HG03064 (cell line): ENCODE measurements around the gene SAC3D1.
"Not testable (repeated sequence)": the region's sequence is repeated elsewhere in the genome, so short reads cannot be mapped to it uniquely, and the experiment has no call there.

Source experiments
- ATAC-seq: cut with Tn5 transposase; IDR thresholded peaks from one replicate; pipeline ENCODE4 v1.9.1; 2021; ENCODE audit warnings: low read depth; ENCODE audit not compliant: unreplicated experiment

SAC3D1 gene

GRCh38 chr11:65040847-65041622 is at the start of gene SAC3D1:
SAC3D1 (plus strand) TSS chr11:65041210; CDS start chr11:65041293, 83 bp downstream.
- ATAC-seq = peak; percentile 70

GRCh38 chr11:64994318-64994717 is 46.7 kb upstream of the SAC3D1 start:
- no peak for ATAC-seq

GRCh38 chr11:64996327-64996709 is 44.7 kb upstream of the SAC3D1 start:
- no peak for ATAC-seq

- no peak for ATAC-seq
Measured at GRCh38 chr11:64996710-64997380, 44.2 kb upstream of the SAC3D1 start, which contains the start of gene BATF2. BATF2 (minus strand) TSS chr11:64996971; CDS start chr11:64996914, 57 bp downstream.

- ATAC-seq = no peak
Measured at GRCh38 chr11:64998141-64998540, 42.9 kb upstream of the SAC3D1 start.

- no peak for ATAC-seq
Measured at GRCh38 chr11:64998690-64999431, 42.1 kb upstream of the SAC3D1 start.

- no peak for ATAC-seq
Measured at GRCh38 chr11:64999478-64999877, 41.5 kb upstream of the SAC3D1 start.

- ATAC-seq = no peak
Measured at GRCh38 chr11:65002706-65003105, 38.3 kb upstream of the SAC3D1 start.

- no peak for ATAC-seq
Measured at GRCh38 chr11:65003282-65003681, 37.7 kb upstream of the SAC3D1 start.

- not testable (repeated sequence) for ATAC-seq
Measured at GRCh38 chr11:65003968-65004367, 37.0 kb upstream of the SAC3D1 start.

- ATAC-seq = no peak
Measured at GRCh38 chr11:65008016-65008415, 33.0 kb upstream of the SAC3D1 start.

GRCh38 chr11:65008873-65009272 is 32.1 kb upstream of the SAC3D1 start:
- ATAC-seq = no peak

- ATAC-seq = peak; percentile 67
Measured at GRCh38 chr11:65013130-65013887, 27.7 kb upstream of the SAC3D1 start.

GRCh38 chr11:65013888-65014725 is 26.9 kb upstream of the SAC3D1 start, which contains the start of gene ARL2:
ARL2 (plus strand) TSS chr11:65014160; CDS start chr11:65014208, 48 bp downstream.
- ATAC-seq = peak; percentile 71

- ATAC-seq = no peak
Measured at GRCh38 chr11:65014726-65015227, 26.2 kb upstream of the SAC3D1 start.

- ATAC-seq = no peak
Measured at GRCh38 chr11:65016705-65017104, 24.3 kb upstream of the SAC3D1 start.

GRCh38 chr11:65017937-65018336 is 23.1 kb upstream of the SAC3D1 start:
- no peak for ATAC-seq

GRCh38 chr11:65019824-65020223 is 21.2 kb upstream of the SAC3D1 start:
- no peak for ATAC-seq

- ATAC-seq = no peak
Measured at GRCh38 chr11:65021003-65021402, 20.0 kb upstream of the SAC3D1 start.
